Putamen (tissue), 1 donor: ENCODE measurements around the gene KLHL21.
"Not testable (repeated sequence)": the region's sequence is repeated elsewhere in the genome, so short reads cannot be mapped to it uniquely, and the experiment has no call there.

Source experiments
- DNase-seq: peaks from one replicate; pipeline ENCODE4 v3.0.0-alpha.2; 2016; ENCODE audit warnings: low spot score

KLHL21 gene

GRCh38 chr1:6602669-6603237, at the start of gene KLHL21:
KLHL21 (minus strand) TSS chr1:6602869; CDS start chr1:6602817, 52 bp downstream.
- peak; percentile 92 for DNase-seq

GRCh38 chr1:6651909-6652308, 49.2 kb upstream of the KLHL21 start:
- DNase-seq: no peak

- DNase-seq: no peak
These were observed 45.9 kb upstream of the KLHL21 start for GRCh38 chr1:6648556-6648955.

GRCh38 chr1:6646499-6647148, 44.0 kb upstream of the KLHL21 start:
- DNase-seq: peak; percentile 40

GRCh38 chr1:6645018-6645417, 42.3 kb upstream of the KLHL21 start:
- DNase-seq: no peak

- not testable (repeated sequence) for DNase-seq
These were observed 38.2 kb upstream of the KLHL21 start for GRCh38 chr1:6640867-6641266.

GRCh38 chr1:6638226-6638625, 35.6 kb upstream of the KLHL21 start:
- peak; percentile 52 for DNase-seq

- no peak for DNase-seq
These were observed 35.1 kb upstream of the KLHL21 start for GRCh38 chr1:6637770-6638169.

- not testable (repeated sequence) for DNase-seq
These were observed 34.1 kb upstream of the KLHL21 start for GRCh38 chr1:6636778-6637177.

GRCh38 chr1:6635910-6636760, 33.5 kb upstream of the KLHL21 start:
- no peak for DNase-seq

- no peak for DNase-seq
These were observed 32.7 kb upstream of the KLHL21 start for GRCh38 chr1:6635161-6635909.

- no peak for DNase-seq
These were observed 31.8 kb upstream of the KLHL21 start for GRCh38 chr1:6634371-6635052.

- DNase-seq: no peak
These were observed 30.2 kb upstream of the KLHL21 start for GRCh38 chr1:6632588-6633514.

- DNase-seq: no peak
These were observed 28.4 kb upstream of the KLHL21 start for GRCh38 chr1:6631058-6631457.

GRCh38 chr1:6630027-6630426, 27.4 kb upstream of the KLHL21 start:
- DNase-seq: no peak

GRCh38 chr1:6628971-6629479, 26.4 kb upstream of the KLHL21 start:
- DNase-seq: no peak

- no peak for DNase-seq
These were observed 25.3 kb upstream of the KLHL21 start for GRCh38 chr1:6627841-6628545.

- DNase-seq: no peak
These were observed 24.4 kb upstream of the KLHL21 start for GRCh38 chr1:6627031-6627430.

- no peak for DNase-seq
These were observed 23.0 kb upstream of the KLHL21 start for GRCh38 chr1:6625584-6626149.
